ENCODE results near the gene PC. TPM values are rescaled to one million over a fixed set of nuclear protein-coding genes. Genes with fewer than 3 reads are reported as not detected.

PC gene
- total RNA-seq, 2 experiments from 2014 or later = 5.6 to 6.5 TPM

- TF ChIP-seq CTCF (IDR thresholded peaks at IDR 0.05) = no peak
- Mint-ChIP-seq H3K9me3 (no peaks in the 10 kb centered on the region), H3K4me3 (no peak overlapping the region), H3K4me1 (ENCODE audit: low read depth) (peaks cover 5% of the 10 kb centered on the region), H3K36me3 (ENCODE audit: low read depth) (peaks cover 4% of the 10 kb centered on the region), H3K27ac (no peak overlapping the region), H3K27me3 (no peaks in the 10 kb centered on the region)
- intact Hi-C loops (cut with micrococcal nuclease) = no loop called here
- ATAC-seq = no peak
- ChIA-PET CTCF (no interaction called here), POLR2A (no interaction called here)
- DNase-seq = no peak
Observed at GRCh38 chr11:66858939-66859685, 99.1 kb downstream of the PC start.

GRCh38 chr11:66858186-66858938, 99.8 kb downstream of the PC start:
- Mint-ChIP-seq H3K27ac (no peak overlapping the region), H3K27me3 (no peaks in the 10 kb centered on the region), H3K9me3 (no peaks in the 10 kb centered on the region), H3K36me3 (ENCODE audit: low read depth) (peaks cover 4% of the 10 kb centered on the region), H3K4me1 (ENCODE audit: low read depth) (peaks cover 5% of the 10 kb centered on the region), H3K4me3 (peak overlapping the region; percentile 76)
- POLR2A ChIA-PET = interaction anchor here (1.0 kb wide), 1 partner anchor 14 kb away, joined by 4 read pairs; no protein-coding TSS in a partner anchor
- intact Hi-C loops (cut with micrococcal nuclease) = no loop called here
- no peak for DNase-seq
- no peak for ATAC-seq
- CTCF ChIA-PET = interaction anchor here (0.5 kb wide), 1 partner anchor 495 kb away, joined by 3 read pairs; no protein-coding TSS in a partner anchor
- TF ChIP-seq CTCF (IDR thresholded peaks at IDR 0.05) = no peak

- Mint-ChIP-seq H3K9me3 (no peaks in the 10 kb centered on the region), H3K36me3 (ENCODE audit: low read depth) (peaks cover 4% of the 10 kb centered on the region), H3K4me1 (ENCODE audit: low read depth) (peaks cover 5% of the 10 kb centered on the region), H3K4me3 (peak overlapping the region; percentile 76), H3K27me3 (no peaks in the 10 kb centered on the region), H3K27ac (no peak overlapping the region)
- CTCF ChIA-PET = interaction anchor here (0.5 kb wide), 1 partner anchor 494 kb away, joined by 3 read pairs; no protein-coding TSS in a partner anchor
- DNase-seq (no peak), ATAC-seq (no peak)
- no peak for TF ChIP-seq CTCF (IDR thresholded peaks at IDR 0.05)
- intact Hi-C loops (cut with micrococcal nuclease) = no loop called here
- POLR2A ChIA-PET = interaction anchor here (1.0 kb wide), 1 partner anchor 14 kb away, joined by 4 read pairs; no protein-coding TSS in a partner anchor
Observed at GRCh38 chr11:66857927-66858185, 100.3 kb downstream of the PC start.

GRCh38 chr11:66857234-66857926, 100.8 kb downstream of the PC start:
- Mint-ChIP-seq H3K4me1 (ENCODE audit: low read depth) (peaks cover 5% of the 10 kb centered on the region), H3K4me3 (peak overlapping the region; percentile 76), H3K27ac (peak overlapping the region; percentile 78), H3K9me3 (no peaks in the 10 kb centered on the region), H3K27me3 (no peaks in the 10 kb centered on the region), H3K36me3 (ENCODE audit: low read depth) (peaks cover 4% of the 10 kb centered on the region)
- TF ChIP-seq CTCF (IDR thresholded peaks at IDR 0.05) = no peak
- POLR2A ChIA-PET = interaction anchor here (1.0 kb wide), 1 partner anchor 13 kb away, joined by 4 read pairs; no protein-coding TSS in a partner anchor
- ATAC-seq = no peak
- CTCF ChIA-PET = no interaction called here
- peak; percentile 24 for DNase-seq
- intact Hi-C loops (cut with micrococcal nuclease) = no loop called here
